MCF 10A (cell line): Measurements from ENCODE around the gene KIF17. TPM values are rescaled to one million over a fixed set of nuclear protein-coding genes. Genes with fewer than 3 reads are reported as not detected.

Experiments
- total RNA-seq: library from RNA; stranded (reverse); gene quantifications from 2 replicates; pipeline ENCODE4 v1.2.3, GENCODE V29; 2022

The KIF17 gene
- total RNA-seq, 1 experiment from 2014 or later = 0.19 TPM

Other genes starting within 250 kb of the KIF17 start
- gene CAMK2N1, start 231.8 kb downstream of the KIF17 start, total RNA-seq = 4.9 and 9.7 TPM in 2 replicates
- gene MUL1, start 209.9 kb downstream of the KIF17 start, total RNA-seq = 23.4 and 29.9 TPM in 2 replicates
- gene FAM43B, start 165.4 kb downstream of the KIF17 start, total RNA-seq = not detected in 2 replicates
- gene CDA, start 128.9 kb downstream of the KIF17 start, total RNA-seq = not detected in 2 replicates
- 20.9 and 26.1 TPM in 2 replicates for gene PINK1, start 84.5 kb downstream of the KIF17 start, total RNA-seq
- gene DDOST, start 56.6 kb downstream of the KIF17 start, total RNA-seq = 292 and 397 TPM in 2 replicates
- 14.0 and 14.6 TPM in 2 replicates for gene SH2D5, start 14.7 kb upstream of the KIF17 start, total RNA-seq
- gene HP1BP3, start 69.3 kb upstream of the KIF17 start, total RNA-seq = 245 and 247 TPM in 2 replicates